Measurements from ENCODE around the gene NT5DC1. TPM values are rescaled to one million over a fixed set of nuclear protein-coding genes. Genes with fewer than 3 reads are reported as not detected.

NT5DC1 gene
- total RNA-seq (10 to 100 TPM; 12.0 to 72.4 (median 51.3) TPM), polyA plus RNA-seq (10 to 100 TPM in 1 of 2 donors, 1 to 10 TPM in 1; 6.5 to 30.2 TPM)
- long read RNA-seq, donor 1, full-length matches to known transcripts, result 109 of 119 reads
- long read RNA-seq, donor 1, partial matches to known transcripts, result 1 of 119 reads
- long read RNA-seq, donor 1, other reads (novel, unspliced or antisense), result 9 of 119 reads
- long read RNA-seq, donor 2, full-length matches to known transcripts, result 449 of 482 reads
- long read RNA-seq, donor 2, partial matches to known transcripts, result 15 of 482 reads
- long read RNA-seq, donor 2, other reads (novel, unspliced or antisense), result 18 of 482 reads
- long read RNA-seq, donor 3, full-length matches to known transcripts, result 78 of 84 reads
- long read RNA-seq, donor 3, partial matches to known transcripts, result 1 of 84 reads
- long read RNA-seq, donor 3, other reads (novel, unspliced or antisense), result 5 of 84 reads

DNA sequence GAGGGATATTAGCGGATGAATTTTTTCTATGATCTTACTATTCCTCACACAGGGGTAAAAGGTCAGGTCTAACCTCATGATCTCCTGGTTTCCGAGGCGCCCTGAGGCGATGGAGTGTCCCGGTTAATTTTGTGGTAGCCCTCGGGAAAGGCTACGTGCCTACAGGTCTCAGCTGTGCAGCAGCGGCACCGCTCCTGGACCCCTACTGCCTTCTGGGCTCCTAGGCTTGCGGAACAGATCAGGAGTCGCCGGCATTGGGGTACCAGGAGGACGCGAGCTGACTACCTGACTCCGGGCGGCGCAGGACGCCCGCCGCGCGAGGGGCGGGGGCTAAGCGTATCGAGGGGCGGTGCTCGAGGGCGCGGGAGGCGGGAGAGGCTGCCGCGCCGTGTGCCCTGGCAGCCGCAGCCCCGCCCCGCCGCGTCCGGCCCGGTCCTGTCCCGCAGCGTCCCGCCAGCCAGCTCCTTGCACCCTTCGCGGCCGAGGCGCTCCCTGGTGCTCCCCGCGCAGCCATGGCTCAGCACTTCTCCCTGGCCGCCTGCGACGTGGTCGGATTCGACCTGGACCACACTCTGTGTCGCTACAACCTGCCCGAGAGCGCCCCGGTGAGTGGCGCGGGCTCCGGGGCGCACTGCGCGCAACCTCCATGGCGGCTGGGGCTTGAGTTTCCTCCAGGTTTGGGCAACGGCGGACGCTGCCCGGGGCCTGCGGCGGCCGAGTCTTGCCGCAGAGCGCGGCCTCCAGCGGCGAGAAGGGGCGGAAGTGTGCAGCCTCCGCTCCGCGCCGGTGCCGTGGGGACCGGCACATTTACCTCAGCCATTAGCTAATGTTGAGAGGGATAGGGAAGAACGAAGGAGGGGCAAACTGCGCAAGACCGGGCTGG lies at the start of gene NT5DC1:
Gene NT5DC1, plus strand, starts transcription at position 435 of the 883 bp plus-strand sequence. Its CDS starts 78 bp downstream, at position 513.
- peaks cover 0 to 11% (median 0%) of the 10 kb centered on the region in 12 donors for H3K9me3 ChIP-seq
- H3K4me1 ChIP-seq, result peaks cover 0 to 45% (median 34%) of the 10 kb centered on the region in 12 donors
- WGBS, 4 donors, result 0 to 2% (median 1%) methylated on average over 34 to 87 of the region's 87 CpGs
- H3K4me3 ChIP-seq, result peak within 1 kb of the TSS; percentile 68 to 94 (median 86)
- intact Hi-C loops (cut with DNase I), result loop anchor here in 4 of 10 donors (1.0 to 2.0 kb wide), 4 partner anchors 88 to 92 kb away; no protein-coding TSS in a partner anchor
- H3K36me3 ChIP-seq, result no peaks in the 10 kb centered on the region
- TF ChIP-seq, protein P1, sequence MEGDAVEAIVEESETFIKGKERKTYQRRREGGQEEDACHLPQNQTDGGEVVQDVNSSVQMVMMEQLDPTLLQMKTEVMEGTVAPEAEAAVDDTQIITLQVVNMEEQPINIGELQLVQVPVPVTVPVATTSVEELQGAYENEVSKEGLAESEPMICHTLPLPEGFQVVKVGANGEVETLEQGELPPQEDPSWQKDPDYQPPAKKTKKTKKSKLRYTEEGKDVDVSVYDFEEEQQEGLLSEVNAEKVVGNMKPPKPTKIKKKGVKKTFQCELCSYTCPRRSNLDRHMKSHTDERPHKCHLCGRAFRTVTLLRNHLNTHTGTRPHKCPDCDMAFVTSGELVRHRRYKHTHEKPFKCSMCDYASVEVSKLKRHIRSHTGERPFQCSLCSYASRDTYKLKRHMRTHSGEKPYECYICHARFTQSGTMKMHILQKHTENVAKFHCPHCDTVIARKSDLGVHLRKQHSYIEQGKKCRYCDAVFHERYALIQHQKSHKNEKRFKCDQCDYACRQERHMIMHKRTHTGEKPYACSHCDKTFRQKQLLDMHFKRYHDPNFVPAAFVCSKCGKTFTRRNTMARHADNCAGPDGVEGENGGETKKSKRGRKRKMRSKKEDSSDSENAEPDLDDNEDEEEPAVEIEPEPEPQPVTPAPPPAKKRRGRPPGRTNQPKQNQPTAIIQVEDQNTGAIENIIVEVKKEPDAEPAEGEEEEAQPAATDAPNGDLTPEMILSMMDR (IDR thresholded peaks at IDR 0.05), result peak in 9 of 12 donors; percentile 8 to 60 (median 35)
- peak in 1 of 2 donors; percentile 78 for TF ChIP-seq POLR2A (IDR thresholded peaks at IDR 0.05)
- peak within 1 kb of the TSS; percentile 87 to 99 (median 96) for H3K27ac ChIP-seq
- DNase-seq, result peak; percentile 81 to 92 (median 89)
- ATAC-seq, result peak; percentile 88 to 97 (median 95)
- H3K27me3 ChIP-seq, result no peaks in the 10 kb centered on the region

- intact Hi-C loops (cut with DNase I), result no loop called here
- WGBS, 4 donors, result 75 to 91% (median 88%) methylated on average over 3 of the region's 3 CpGs
- Histone ChIP-seq H3K4me1 (peaks cover 0 to 7% (median 0%) of the 10 kb centered on the region in 12 donors), H3K36me3 (no peaks in the 10 kb centered on the region), H3K27ac (no peak overlapping the region), H3K27me3 (no peaks in the 10 kb centered on the region), H3K9me3 (peaks cover 0 to under 1% (median 0%) of the 10 kb centered on the region in 12 donors), H3K4me3 (no peak overlapping the region)
- DNase-seq, result no peak
- TF ChIP-seq POLR2A (IDR thresholded peaks at IDR 0.05), result no peak
- TF ChIP-seq, protein P1 (IDR thresholded peaks at IDR 0.05), result no peak
- no peak for ATAC-seq
Measured at GRCh38 chr6:116051244-116051643, 49.4 kb upstream of the NT5DC1 start.

- H3K27me3 ChIP-seq, result no peaks in the 10 kb centered on the region
- H3K4me3 ChIP-seq, result no peak overlapping the region
- H3K36me3 ChIP-seq, result no peaks in the 10 kb centered on the region
- no peak for ATAC-seq
- H3K4me1 ChIP-seq, result peaks cover 0 to 19% (median 0%) of the 10 kb centered on the region in 12 donors
- no peak overlapping the region for H3K27ac ChIP-seq
- H3K9me3 ChIP-seq, result no peaks in the 10 kb centered on the region
- DNase-seq, result no peak
- intact Hi-C loops (cut with DNase I), result loop anchor here in 1 of 10 donors (5.0 kb wide), 1 partner anchor 43 kb away; no protein-coding TSS in a partner anchor
- WGBS, 4 donors, result 81 to 92% (median 85%) methylated on average over 1 of the region's 1 CpG
- TF ChIP-seq POLR2A (IDR thresholded peaks at IDR 0.05), result no peak
- TF ChIP-seq, protein P1 (IDR thresholded peaks at IDR 0.05), result no peak
Measured at GRCh38 chr6:116055513-116055912, 45.1 kb upstream of the NT5DC1 start.
